ENCODE data around the gene LRRN4CL. TPM values are rescaled to one million over a fixed set of nuclear protein-coding genes. Genes with fewer than 3 reads are reported as not detected.
A peak's percentile ranks its signal among the peaks of the same experiment; 100 is the strongest.

LRRN4CL gene
- total RNA-seq, 1 donor from 2014 or later: 0.25 TPM

DNA sequence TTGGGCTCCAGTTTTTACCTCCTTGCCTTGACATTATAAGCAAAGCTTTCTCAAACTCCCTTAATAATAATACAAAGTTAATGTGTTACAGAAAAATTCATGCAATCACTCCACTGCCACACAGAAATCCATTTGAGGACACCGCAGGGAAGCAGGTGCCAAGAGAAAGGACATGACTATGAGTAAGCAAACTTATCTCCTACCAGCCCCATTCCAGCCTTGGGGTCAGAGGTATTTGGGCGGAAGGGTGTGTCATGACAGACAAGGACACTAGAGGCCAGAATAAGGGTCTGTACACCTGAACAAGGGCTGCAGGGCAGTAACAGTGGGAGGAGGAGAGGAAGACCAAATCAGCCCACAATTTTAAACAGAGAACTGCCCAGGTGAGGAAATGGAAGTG, 24.0 kb upstream of the LRRN4CL start:
- TF ChIP-seq, protein P1, sequence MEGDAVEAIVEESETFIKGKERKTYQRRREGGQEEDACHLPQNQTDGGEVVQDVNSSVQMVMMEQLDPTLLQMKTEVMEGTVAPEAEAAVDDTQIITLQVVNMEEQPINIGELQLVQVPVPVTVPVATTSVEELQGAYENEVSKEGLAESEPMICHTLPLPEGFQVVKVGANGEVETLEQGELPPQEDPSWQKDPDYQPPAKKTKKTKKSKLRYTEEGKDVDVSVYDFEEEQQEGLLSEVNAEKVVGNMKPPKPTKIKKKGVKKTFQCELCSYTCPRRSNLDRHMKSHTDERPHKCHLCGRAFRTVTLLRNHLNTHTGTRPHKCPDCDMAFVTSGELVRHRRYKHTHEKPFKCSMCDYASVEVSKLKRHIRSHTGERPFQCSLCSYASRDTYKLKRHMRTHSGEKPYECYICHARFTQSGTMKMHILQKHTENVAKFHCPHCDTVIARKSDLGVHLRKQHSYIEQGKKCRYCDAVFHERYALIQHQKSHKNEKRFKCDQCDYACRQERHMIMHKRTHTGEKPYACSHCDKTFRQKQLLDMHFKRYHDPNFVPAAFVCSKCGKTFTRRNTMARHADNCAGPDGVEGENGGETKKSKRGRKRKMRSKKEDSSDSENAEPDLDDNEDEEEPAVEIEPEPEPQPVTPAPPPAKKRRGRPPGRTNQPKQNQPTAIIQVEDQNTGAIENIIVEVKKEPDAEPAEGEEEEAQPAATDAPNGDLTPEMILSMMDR (IDR thresholded peaks at IDR 0.05; ENCODE audit: insufficient read depth, low read length, poor library complexity, severe bottlenecking): no peak
- Histone ChIP-seq H3K36me3 (ENCODE audit: control insufficient read depth, insufficient read depth, low read length) (peaks cover 4% of the 10 kb centered on the region), H3K4me3 (ENCODE audit: low read depth, low read length) (no peak overlapping the region), H3K27me3 (ENCODE audit: control insufficient read depth, insufficient read depth, low read length) (no peaks in the 10 kb centered on the region)
- DNase-seq (ENCODE audit: low read depth): no peak

DNA sequence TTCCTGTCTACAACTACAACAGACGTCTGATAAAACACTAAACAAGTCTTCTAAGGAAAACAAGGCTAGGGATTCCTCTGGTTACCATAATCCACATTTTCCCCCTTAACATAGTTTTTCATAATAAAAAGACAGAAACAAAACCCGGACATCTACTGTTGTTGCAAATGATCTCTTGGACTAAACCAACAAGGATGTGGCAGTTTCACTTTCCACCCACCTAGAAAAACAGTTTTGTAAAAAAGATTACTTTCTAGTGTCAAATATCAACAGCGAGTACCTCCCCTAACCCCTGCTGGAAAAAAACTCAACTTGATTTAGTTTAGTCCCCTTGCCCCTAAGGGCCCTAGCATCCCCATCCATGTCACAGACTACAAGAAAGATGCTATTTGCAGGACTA, 23.5 kb upstream of the LRRN4CL start:
- TF ChIP-seq, protein P1 (IDR thresholded peaks at IDR 0.05; ENCODE audit: insufficient read depth, low read length, poor library complexity, severe bottlenecking): no peak
- no peak for DNase-seq (ENCODE audit: low read depth)
- H3K4me3 ChIP-seq (ENCODE audit: low read depth, low read length): no peak overlapping the region
- H3K36me3 ChIP-seq (ENCODE audit: control insufficient read depth, insufficient read depth, low read length): peaks cover 4% of the 10 kb centered on the region
- H3K27me3 ChIP-seq (ENCODE audit: control insufficient read depth, insufficient read depth, low read length): no peaks in the 10 kb centered on the region

DNA sequence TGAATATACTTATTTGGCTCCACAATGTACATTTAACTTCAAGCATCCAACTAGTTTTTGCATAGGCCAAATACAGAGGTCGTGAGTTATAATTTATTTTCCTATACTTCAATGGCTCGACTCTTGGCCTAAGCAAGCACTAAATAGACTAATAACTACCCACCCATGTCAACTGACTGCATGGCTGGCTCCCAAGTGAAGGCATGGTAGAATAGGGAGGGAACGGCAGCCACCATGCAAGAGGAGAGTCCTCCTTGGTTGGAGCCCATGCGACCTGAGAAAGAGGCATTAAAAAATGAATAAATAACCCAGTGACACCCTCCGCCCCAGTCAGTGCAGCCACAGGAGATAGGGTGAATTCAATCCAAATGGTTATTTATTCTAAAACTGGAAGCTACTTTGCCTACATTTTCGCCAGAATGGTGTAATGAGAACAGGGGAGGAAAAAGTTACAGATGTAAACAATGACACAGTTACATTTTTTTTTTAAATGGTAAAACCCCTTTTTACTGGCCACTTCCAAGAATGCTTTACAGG, 23.0 kb upstream of the LRRN4CL start:
- peaks cover 4% of the 10 kb centered on the region for H3K36me3 ChIP-seq (ENCODE audit: control insufficient read depth, insufficient read depth, low read length)
- no peak overlapping the region for H3K4me3 ChIP-seq (ENCODE audit: low read depth, low read length)
- TF ChIP-seq, protein P1 (IDR thresholded peaks at IDR 0.05; ENCODE audit: insufficient read depth, low read length, poor library complexity, severe bottlenecking): no peak
- DNase-seq (ENCODE audit: low read depth): no peak
- H3K27me3 ChIP-seq (ENCODE audit: control insufficient read depth, insufficient read depth, low read length): no peaks in the 10 kb centered on the region

DNA sequence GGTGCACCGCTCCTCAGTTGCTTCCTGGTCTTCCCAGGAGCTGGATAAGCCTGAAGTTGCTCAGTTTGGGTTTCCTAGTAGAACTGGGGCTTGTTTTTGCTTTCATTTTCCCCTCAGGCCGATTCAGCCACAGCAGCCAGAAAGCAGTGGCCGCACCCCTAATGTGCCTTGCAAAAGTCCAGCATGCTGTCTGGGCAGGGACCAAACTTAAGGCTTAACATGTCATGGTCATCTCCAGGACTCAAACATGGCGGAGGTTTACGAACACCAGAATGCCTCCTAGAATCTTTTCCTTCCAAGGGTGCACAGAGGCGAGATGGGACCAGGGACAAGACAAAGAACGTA, 20.6 kb upstream of the LRRN4CL start:
- Histone ChIP-seq H3K27me3 (ENCODE audit: control insufficient read depth, insufficient read depth, low read length) (no peaks in the 10 kb centered on the region), H3K36me3 (ENCODE audit: control insufficient read depth, insufficient read depth, low read length) (peaks cover 4% of the 10 kb centered on the region), H3K4me3 (ENCODE audit: low read depth, low read length) (peak overlapping the region; percentile 35)
- TF ChIP-seq, protein P1 (IDR thresholded peaks at IDR 0.05; ENCODE audit: insufficient read depth, low read length, poor library complexity, severe bottlenecking): no peak
- no peak for DNase-seq (ENCODE audit: low read depth)

DNA sequence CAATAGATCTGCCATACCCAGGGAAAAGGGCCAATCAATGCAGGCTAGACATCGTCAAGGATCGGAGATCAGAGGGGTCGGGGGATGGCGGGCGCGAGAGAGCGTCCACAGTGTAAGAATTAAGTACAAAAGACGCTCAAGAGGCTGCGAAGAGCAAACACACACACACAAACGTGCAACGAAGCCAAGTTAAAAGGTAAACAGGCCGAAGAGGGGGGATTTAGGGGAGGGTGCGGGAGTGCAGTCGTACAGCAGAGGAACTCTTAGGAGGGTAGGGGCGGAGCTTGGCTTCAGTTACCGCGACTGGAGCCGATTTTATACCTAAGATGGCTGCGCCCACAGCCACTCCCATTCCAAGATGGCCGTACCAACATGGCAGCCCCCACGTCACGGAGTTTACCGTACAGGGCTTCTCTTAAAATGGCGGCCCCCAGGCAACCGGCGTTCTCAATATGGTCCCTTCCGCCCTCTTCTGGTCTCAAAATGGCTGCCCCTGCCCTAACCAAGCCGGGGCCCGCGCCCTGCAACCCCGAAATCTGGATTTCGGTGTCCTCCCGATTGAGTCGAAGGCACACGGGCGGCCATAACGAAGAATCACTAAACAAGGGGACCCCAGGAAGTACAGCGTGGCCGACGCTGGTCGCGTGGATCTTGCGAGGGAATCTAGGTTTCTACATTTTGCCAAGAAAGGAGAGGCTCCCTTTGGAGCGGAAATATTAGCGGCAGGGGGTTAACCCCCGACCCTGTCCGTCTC, 20.1 kb upstream of the LRRN4CL start:
- H3K36me3 ChIP-seq (ENCODE audit: control insufficient read depth, insufficient read depth, low read length): peaks cover 2% of the 10 kb centered on the region
- H3K4me3 ChIP-seq (ENCODE audit: low read depth, low read length): peak overlapping the region; percentile 44
- DNase-seq (ENCODE audit: low read depth): peak; percentile 86
- H3K27me3 ChIP-seq (ENCODE audit: control insufficient read depth, insufficient read depth, low read length): no peaks in the 10 kb centered on the region
- TF ChIP-seq, protein P1 (IDR thresholded peaks at IDR 0.05; ENCODE audit: insufficient read depth, low read length, poor library complexity, severe bottlenecking): no peak

DNA sequence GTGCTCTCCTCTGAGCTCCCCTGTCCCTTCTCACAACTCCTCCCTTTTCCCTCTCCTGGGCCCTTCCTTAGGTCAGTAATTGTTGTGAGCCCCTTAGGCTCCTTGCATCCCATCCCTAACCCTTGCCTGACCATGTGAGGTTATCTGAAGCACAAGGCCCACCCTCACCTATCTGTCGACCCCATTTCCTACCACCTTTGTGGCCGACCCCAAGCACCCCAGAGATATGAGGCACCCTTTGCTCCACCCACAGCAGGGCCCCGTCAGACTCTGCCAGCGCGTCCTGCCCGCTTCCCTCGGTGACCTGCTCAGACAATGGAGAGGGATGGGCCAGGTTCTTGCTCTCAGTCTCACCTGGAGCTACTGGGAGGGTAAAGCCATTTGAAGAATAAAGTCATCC, 19.5 kb upstream of the LRRN4CL start:
- TF ChIP-seq, protein P1 (IDR thresholded peaks at IDR 0.05; ENCODE audit: insufficient read depth, low read length, poor library complexity, severe bottlenecking): no peak
- Histone ChIP-seq H3K36me3 (ENCODE audit: control insufficient read depth, insufficient read depth, low read length) (peaks cover 2% of the 10 kb centered on the region), H3K27me3 (ENCODE audit: control insufficient read depth, insufficient read depth, low read length) (no peaks in the 10 kb centered on the region), H3K4me3 (ENCODE audit: low read depth, low read length) (peak overlapping the region; percentile 44)
- no peak for DNase-seq (ENCODE audit: low read depth)
